AG10803 (cell line): Measurements from ENCODE around the gene HHIPL1.

Experiments used
- DNase-seq: peaks from one replicate; pipeline ENCODE4 v3.0.0; 2010; ENCODE audit warnings: low read depth
- H3K4me3 ChIP-seq: 2 replicates; pipeline ENCODE4 v1.5.1; 2011; ENCODE audit warnings: mild to moderate bottlenecking, low read length, control low read depth
- CTCF ChIP-seq: conservative IDR thresholded peaks from 2 replicates; pipeline ENCODE4 v1.5.1; 2011; ENCODE audit warnings: mild to moderate bottlenecking, low read length, control low read depth, inconsistent platforms

HHIPL1 gene

GRCh38 chr14:99718811-99719192, 73.9 kb downstream of the HHIPL1 start:
- H3K4me3 ChIP-seq = no peak overlapping the region
- DNase-seq = no peak
- TF ChIP-seq CTCF = no peak

DNA sequence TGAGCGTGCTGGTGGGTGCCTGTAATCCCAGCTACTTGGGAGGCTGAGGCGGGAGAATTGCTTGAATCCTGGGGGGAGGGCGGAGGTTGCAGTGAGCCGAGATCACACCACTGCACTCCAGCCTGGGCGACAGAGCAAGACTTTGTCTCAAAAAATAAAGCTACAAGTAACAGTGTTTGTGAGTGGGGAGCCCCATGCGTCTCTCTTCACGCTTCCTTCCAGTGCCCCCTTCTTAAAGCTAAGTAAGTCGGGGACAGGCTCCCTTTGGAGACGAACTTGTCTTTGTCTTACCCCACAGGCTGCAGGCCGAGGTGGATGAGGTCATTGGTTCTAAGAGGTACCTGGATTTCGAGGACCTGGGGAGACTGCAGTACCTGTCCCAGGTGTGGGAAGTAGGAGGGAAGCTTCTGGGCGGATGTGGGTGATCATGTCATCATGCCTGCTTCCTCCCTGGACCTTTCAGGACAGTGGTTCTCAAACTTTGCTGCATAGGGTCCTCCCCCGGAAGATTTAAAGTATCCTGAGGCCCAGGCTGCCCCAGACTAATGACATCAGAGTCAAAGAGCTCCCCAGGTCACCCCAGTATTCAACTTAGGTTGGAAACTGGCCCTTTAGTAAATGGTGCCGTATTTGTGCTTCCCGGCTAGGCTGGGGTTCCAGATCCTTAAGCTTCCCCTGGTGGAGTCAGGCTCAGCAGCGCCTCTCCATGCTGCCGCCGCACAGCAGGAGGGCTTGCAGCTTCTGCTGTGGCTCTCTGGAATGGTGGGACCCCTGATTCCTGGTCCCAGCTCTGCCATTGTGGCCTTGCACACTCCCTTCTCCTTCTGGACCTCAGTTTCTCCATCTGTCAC, 76.2 kb downstream of the HHIPL1 start:
- no peak for TF ChIP-seq CTCF
- DNase-seq = no peak
- no peak overlapping the region for H3K4me3 ChIP-seq

- H3K4me3 ChIP-seq = no peak overlapping the region
- no peak for DNase-seq
- TF ChIP-seq CTCF = no peak
Measured at GRCh38 chr14:99721792-99722516, 77.0 kb downstream of the HHIPL1 start.

DNA sequence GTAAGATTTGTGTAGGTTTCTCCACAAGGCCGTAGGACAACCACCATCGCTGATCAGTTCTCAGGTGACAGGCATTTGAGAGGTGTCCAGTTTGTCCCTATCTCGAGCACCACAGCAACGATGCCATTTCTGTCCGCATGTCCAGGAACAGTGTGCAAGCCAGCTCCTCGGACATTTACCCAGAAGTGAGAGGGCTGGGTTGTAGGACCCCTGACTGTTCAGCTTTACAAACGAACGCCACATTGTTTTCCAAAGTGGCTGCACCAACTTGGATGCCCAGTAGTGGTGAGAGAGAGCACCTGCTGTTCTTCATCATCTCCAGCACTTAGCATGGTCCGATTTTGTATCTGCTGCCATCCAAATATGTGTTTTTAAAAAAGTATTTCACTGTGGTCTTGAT, 77.8 kb downstream of the HHIPL1 start:
- DNase-seq = no peak
- no peak for TF ChIP-seq CTCF
- no peak overlapping the region for H3K4me3 ChIP-seq

DNA sequence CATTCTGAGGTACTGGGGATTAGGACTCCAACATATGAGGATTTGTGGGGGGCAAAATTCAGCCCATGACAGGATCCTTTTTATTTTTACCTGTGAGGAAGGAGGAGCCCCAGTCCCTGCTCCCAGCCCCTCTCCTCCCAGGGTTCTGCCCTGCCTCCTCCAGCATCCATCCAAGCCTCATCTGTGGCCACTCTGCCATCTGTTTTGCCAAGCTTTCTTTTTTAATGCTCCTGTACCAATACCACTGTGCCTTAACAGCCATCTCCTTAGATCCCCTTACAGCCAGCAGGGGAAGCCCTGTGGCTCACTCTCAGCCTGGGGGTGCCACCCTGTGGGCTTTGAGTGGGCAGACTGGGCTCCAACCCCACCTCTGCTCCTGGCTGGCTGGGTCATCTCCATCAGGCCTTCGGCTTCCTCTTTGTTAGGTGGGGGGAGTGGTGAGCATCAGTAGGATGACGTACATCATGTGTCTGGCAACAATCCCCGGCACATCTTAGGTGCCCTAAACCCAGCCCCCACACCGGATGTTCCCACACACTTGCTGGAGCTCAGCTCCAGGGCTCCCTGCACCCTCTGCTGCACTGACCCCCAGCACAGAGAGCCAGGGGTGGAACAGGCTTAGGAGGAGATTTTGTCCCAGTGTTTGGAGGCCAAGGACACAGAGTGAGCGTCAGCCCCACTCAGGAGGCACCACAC, 79.4 kb downstream of the HHIPL1 start:
- H3K4me3 ChIP-seq = no peak overlapping the region
- no peak for TF ChIP-seq CTCF
- no peak for DNase-seq

DNA sequence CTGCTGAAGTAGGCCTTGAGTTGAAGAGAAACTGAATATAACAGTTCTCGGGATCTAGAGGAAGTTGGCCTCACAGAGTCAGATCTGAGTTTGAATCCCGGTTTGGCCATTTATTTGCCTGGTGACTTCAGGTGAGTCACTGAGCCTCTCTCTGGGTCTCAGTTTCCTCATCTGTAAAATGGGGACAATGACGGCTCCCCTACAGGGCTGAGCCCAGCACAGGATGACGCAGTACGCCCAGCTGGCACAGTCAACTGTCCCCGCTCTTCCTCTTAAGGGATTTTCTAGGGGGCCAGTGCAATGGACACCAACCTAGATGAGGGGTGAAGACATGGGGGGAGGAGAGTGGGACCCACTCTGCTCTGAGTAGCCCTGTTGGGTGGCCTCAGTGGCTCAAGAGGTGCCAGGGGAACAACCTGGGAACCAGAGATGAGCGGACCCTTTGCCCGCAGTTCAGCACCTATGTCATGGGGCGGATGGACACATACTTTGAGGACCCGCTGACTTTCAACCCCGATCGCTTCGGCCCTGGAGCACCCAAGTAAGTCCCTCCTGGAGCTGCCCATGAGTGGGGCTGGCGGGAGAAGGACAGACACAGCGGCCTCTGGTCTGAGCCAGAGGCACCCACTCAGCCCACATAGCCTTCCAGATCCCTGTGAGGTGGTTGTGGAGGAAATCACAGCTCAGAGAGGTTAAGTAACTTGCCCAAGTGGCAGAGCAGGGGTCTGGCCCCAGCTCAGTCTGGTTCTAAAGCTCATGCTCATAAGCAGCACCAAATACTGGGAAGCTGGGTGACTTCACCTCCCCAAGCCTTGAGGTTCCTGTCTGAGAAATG, 80.2 kb downstream of the HHIPL1 start:
- DNase-seq = no peak
- H3K4me3 ChIP-seq = no peak overlapping the region
- TF ChIP-seq CTCF = no peak
